MM.1S (cell line): Measurements from ENCODE around the gene FGFR4.

ENCODE experiments used
- DNase-seq: peaks from one replicate; pipeline ENCODE4 v3.0.0-alpha.2; 2015
- H2AFZ ChIP-seq: fragments of 300-600 bp; sonication (generic); 2 replicates; pipeline ENCODE4 v1.6.0; 2016; ENCODE audit warnings: antibody characterized with exemption, low read length
- H3F3A ChIP-seq: fragments of 300-600 bp; sonication (generic); 2 replicates; pipeline ENCODE4 v1.6.1; 2016; ENCODE audit warnings: mild to moderate bottlenecking, antibody characterized with exemption, low read length, moderate library complexity, mixed read lengths; ENCODE audit not compliant: insufficient read depth
- H3K27ac ChIP-seq: fragments of 300-600 bp; sonication (generic); 2 replicates; pipeline ENCODE4 v1.5.1; 2016; ENCODE audit warnings: mild to moderate bottlenecking, low read length
- H3K27me3 ChIP-seq: fragments of 300-600 bp; sonication (generic); replicated peaks from 2 replicates; pipeline ENCODE4 v1.6.0; 2016; ENCODE audit warnings: low read length; ENCODE audit not compliant: insufficient read depth
- H3K36me3 ChIP-seq: fragments of 300-600 bp; sonication (generic); replicated peaks from 2 replicates; pipeline ENCODE4 v1.6.1; 2016; ENCODE audit warnings: mild to moderate bottlenecking, low read length, mixed read lengths; ENCODE audit not compliant: insufficient read depth
- H3K4me1 ChIP-seq: fragments of 300-600 bp; sonication (generic); 2 replicates; pipeline ENCODE4 v1.6.1; 2016; ENCODE audit warnings: low read length, mixed read lengths
- H3K4me2 ChIP-seq: fragments of 300-600 bp; sonication (generic); 2 replicates; pipeline ENCODE4 v1.6.0; 2016; ENCODE audit warnings: low read depth, low read length
- H3K4me3 ChIP-seq: fragments of 300-600 bp; sonication (generic); 2 replicates; pipeline ENCODE4 v1.5.1; 2016; ENCODE audit warnings: low read length, mixed read lengths
- H3K79me2 ChIP-seq: fragments of 300-600 bp; sonication (generic); 2 replicates; pipeline ENCODE4 v1.6.1; 2016; ENCODE audit warnings: mixed run types, low read length, mixed read lengths
- H3K9ac ChIP-seq: fragments of 300-600 bp; sonication (generic); 2 replicates; pipeline ENCODE4 v1.6.1; 2016; ENCODE audit warnings: low read length, mixed read lengths
- H3K9me2 ChIP-seq: fragments of 300-600 bp; sonication (generic); replicated peaks from 2 replicates; pipeline ENCODE4 v1.6.1; 2016; ENCODE audit warnings: mild to moderate bottlenecking, low read length, mixed read lengths; ENCODE audit not compliant: insufficient read depth
- H3K9me3 ChIP-seq: fragments of 300-600 bp; sonication (generic); replicated peaks from 2 replicates; pipeline ENCODE4 v1.6.1; 2016; ENCODE audit warnings: mild to moderate bottlenecking, low read length, mixed read lengths; ENCODE audit not compliant: insufficient read depth
- H4K20me1 ChIP-seq: fragments of 300-600 bp; sonication (generic); 2 replicates; pipeline ENCODE4 v1.6.1; 2016; ENCODE audit warnings: mild to moderate bottlenecking, low read length, moderate library complexity, mixed read lengths; ENCODE audit not compliant: insufficient read depth
- CTCF ChIP-seq: fragments of 300-600 bp; sonication (generic); IDR thresholded peaks from 2 replicates; pipeline ENCODE4 v1.5.1; 2016; ENCODE audit warnings: antibody characterized with exemption, low read length, mixed read lengths
- EZH2 ChIP-seq: fragments of 300-600 bp; sonication (generic); optimal IDR thresholded peaks from 2 replicates; pipeline ENCODE3; 2017; ENCODE audit warnings: low read depth, mild to moderate bottlenecking, antibody characterized with exemption, low read length, mixed read lengths
- EZH2phosphoT487 ChIP-seq: fragments of 300-600 bp; sonication (generic); IDR thresholded peaks from 2 replicates; pipeline ENCODE4 v1.6.1; 2018; ENCODE audit warnings: antibody characterized with exemption, low read length

FGFR4 gene

GRCh38 chr5:177117441-177118045 is 30.8 kb downstream of the FGFR4 start:
- no peak overlapping the region for H3K4me2 ChIP-seq
- no peak overlapping the region for H3K4me3 ChIP-seq
- TF ChIP-seq CTCF (no peak), EZH2 (no peak), EZH2phosphoT487 (no peak)
- H3K9me2 ChIP-seq, result no peaks in the 10 kb centered on the region
- H3K9me3 ChIP-seq, result no peaks in the 10 kb centered on the region
- 0 out of 2 replicates have a peak, but pooled peaks cover 6% of the 10 kb centered on the region for H3K4me1 ChIP-seq
- H3F3A ChIP-seq, result no peaks in the 10 kb centered on the region
- no peak overlapping the region for H3K9ac ChIP-seq
- no peak overlapping the region for H3K27ac ChIP-seq
- H3K79me2 ChIP-seq, result no peaks in the 10 kb centered on the region
- no peaks in the 10 kb centered on the region for H3K36me3 ChIP-seq
- no peaks in the 10 kb centered on the region for H3K27me3 ChIP-seq
- H2AFZ ChIP-seq, result no peak overlapping the region
- DNase-seq, result no peak
- no peaks in the 10 kb centered on the region for H4K20me1 ChIP-seq

- Histone ChIP-seq H4K20me1 (no peaks in the 10 kb centered on the region), H3K4me2 (no peak overlapping the region), H3K4me1 (no peaks in the 10 kb centered on the region), H3K9me3 (no peaks in the 10 kb centered on the region), H3K79me2 (no peaks in the 10 kb centered on the region), H3K27me3 (no peaks in the 10 kb centered on the region), H2AFZ (no peak overlapping the region), H3F3A (no peaks in the 10 kb centered on the region), H3K9me2 (no peaks in the 10 kb centered on the region), H3K27ac (no peak overlapping the region), H3K4me3 (no peak overlapping the region), H3K9ac (no peak overlapping the region), H3K36me3 (no peaks in the 10 kb centered on the region)
- TF ChIP-seq EZH2, result no peak
- TF ChIP-seq EZH2phosphoT487, result no peak
- no peak for TF ChIP-seq CTCF
- no peak for DNase-seq
These were observed 35.9 kb downstream of the FGFR4 start for GRCh38 chr5:177122566-177122965.

- no peaks in the 10 kb centered on the region for H4K20me1 ChIP-seq
- no peak overlapping the region for H3K4me2 ChIP-seq
- H3F3A ChIP-seq, result no peaks in the 10 kb centered on the region
- no peak overlapping the region for H3K4me3 ChIP-seq
- H3K27ac ChIP-seq, result no peak overlapping the region
- H3K79me2 ChIP-seq, result no peaks in the 10 kb centered on the region
- H3K9me2 ChIP-seq, result no peaks in the 10 kb centered on the region
- H3K36me3 ChIP-seq, result no peaks in the 10 kb centered on the region
- no peaks in the 10 kb centered on the region for H3K9me3 ChIP-seq
- DNase-seq, result no peak
- no peak overlapping the region for H2AFZ ChIP-seq
- H3K9ac ChIP-seq, result no peak overlapping the region
- TF ChIP-seq CTCF, result no peak
- TF ChIP-seq EZH2phosphoT487, result no peak
- TF ChIP-seq EZH2, result no peak
- no peaks in the 10 kb centered on the region for H3K27me3 ChIP-seq
- peaks cover 8% of the 10 kb centered on the region for H3K4me1 ChIP-seq
These were observed 37.2 kb downstream of the FGFR4 start for GRCh38 chr5:177123789-177124485.
